ENCODE data around the gene NOVA2. TPM values are rescaled to one million over a fixed set of nuclear protein-coding genes. Genes with fewer than 3 reads are reported as not detected.

Gene NOVA2
- total and polyA plus RNA-seq, 9 of the 15 experiments (the other 6 are each of a cell fraction or from before 2014, with no cell fraction given), result not detected

DNA sequence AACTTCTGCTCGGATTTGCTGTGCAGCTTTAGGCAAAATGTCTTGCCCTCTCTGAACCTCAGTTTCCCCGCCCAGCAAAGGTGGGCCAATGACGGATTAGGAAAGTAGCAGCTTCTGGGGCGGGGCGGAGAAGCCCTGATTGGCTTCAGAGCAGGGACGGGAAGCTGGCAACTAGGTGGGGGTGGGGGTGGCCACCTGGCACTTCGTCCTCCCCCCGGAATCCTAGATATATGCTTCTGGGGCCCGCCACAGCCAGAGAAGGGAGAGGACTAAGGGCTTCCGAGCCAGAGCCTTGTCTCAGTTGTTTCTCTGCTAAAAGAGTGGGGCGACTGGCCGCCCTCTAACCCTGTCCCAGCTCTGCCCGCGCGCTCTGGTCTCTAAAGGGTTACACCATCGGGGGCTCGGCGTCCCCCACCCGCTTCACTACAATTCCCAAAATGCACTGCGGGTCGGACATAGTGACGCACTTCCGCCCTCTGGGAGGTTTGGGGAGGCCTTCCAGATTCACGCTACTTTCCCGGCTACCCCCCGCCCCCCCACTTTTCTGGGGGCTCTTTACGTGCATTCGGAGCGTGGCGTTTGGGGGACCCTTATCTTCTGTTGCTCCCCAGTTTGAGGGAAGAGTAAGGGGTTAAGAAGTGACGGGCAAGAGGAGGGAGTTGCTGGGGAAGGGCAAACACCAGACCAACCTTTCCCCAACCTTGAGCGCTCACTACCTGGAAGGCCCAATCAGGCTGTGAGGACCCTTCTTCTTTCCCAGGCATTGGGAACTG is 87.1 kb downstream of the NOVA2 start (continued):
- TF ChIP-seq, protein P1, sequence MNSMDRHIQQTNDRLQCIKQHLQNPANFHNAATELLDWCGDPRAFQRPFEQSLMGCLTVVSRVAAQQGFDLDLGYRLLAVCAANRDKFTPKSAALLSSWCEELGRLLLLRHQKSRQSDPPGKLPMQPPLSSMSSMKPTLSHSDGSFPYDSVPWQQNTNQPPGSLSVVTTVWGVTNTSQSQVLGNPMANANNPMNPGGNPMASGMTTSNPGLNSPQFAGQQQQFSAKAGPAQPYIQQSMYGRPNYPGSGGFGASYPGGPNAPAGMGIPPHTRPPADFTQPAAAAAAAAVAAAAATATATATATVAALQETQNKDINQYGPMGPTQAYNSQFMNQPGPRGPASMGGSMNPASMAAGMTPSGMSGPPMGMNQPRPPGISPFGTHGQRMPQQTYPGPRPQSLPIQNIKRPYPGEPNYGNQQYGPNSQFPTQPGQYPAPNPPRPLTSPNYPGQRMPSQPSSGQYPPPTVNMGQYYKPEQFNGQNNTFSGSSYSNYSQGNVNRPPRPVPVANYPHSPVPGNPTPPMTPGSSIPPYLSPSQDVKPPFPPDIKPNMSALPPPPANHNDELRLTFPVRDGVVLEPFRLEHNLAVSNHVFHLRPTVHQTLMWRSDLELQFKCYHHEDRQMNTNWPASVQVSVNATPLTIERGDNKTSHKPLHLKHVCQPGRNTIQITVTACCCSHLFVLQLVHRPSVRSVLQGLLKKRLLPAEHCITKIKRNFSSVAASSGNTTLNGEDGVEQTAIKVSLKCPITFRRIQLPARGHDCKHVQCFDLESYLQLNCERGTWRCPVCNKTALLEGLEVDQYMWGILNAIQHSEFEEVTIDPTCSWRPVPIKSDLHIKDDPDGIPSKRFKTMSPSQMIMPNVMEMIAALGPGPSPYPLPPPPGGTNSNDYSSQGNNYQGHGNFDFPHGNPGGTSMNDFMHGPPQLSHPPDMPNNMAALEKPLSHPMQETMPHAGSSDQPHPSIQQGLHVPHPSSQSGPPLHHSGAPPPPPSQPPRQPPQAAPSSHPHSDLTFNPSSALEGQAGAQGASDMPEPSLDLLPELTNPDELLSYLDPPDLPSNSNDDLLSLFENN (IDR thresholded peaks at IDR 0.05; ENCODE audit: low read depth in 2 of 2, low read length in 2 of 2), result no peak
- TF ChIP-seq TFAP4 (CRISPR knock-in tag; IDR thresholded peaks at IDR 0.05; ENCODE audit: borderline replicate concordance) (peak; percentile 58; the same call in 1 of the 2 replicates), BDP1 (IDR thresholded peaks at IDR 0.05; ENCODE audit: insufficient read depth, insufficient read length) (no peak), ESRRB (CRISPR knock-in tag; IDR thresholded peaks at IDR 0.05; ENCODE audit: borderline replicate concordance) (no peak), TSC22D4 (tag; IDR thresholded peaks at IDR 0.05) (no peak), E4F1 (CRISPR knock-in tag; IDR thresholded peaks at IDR 0.05; ENCODE audit: borderline replicate concordance) (no peak), E2F3 (CRISPR knock-in tag; IDR thresholded peaks at IDR 0.05) (no peak), ZNF766 (CRISPR knock-in tag; conservative IDR thresholded peaks at IDR 0.05) (no peak; the same call in 1 of the 2 replicates), HNRNPUL1 (IDR thresholded peaks at IDR 0.05; ENCODE audit: low read length) (no peak), CEBPG (CRISPR knock-in tag; IDR thresholded peaks at IDR 0.05) (no peak), CEBPG (tag; conservative IDR thresholded peaks at IDR 0.05 in 1 of 2, IDR thresholded peaks at IDR 0.05 in 1 of 2) (no peak), BMI1 (IDR thresholded peaks at IDR 0.05; ENCODE audit: low read length) (no peak), ZBED1 (IDR thresholded peaks at IDR 0.05) (0 out of 2 replicates have a peak, but pooled peaks have one; percentile 31), POLR3A (IDR thresholded peaks at IDR 0.05; ENCODE audit: borderline replicate concordance, extremely low read depth, insufficient read depth, insufficient read length) (no peak), SLC30A9 (CRISPR knock-in tag; IDR thresholded peaks at IDR 0.05) (no peak), ETV1 (tag; conservative IDR thresholded peaks at IDR 0.05; ENCODE audit: low read depth) (peak; percentile 53), ZNF175 (CRISPR knock-in tag; IDR thresholded peaks at IDR 0.05; ENCODE audit: low read depth) (no peak)
- TF ChIP-seq, protein P2, sequence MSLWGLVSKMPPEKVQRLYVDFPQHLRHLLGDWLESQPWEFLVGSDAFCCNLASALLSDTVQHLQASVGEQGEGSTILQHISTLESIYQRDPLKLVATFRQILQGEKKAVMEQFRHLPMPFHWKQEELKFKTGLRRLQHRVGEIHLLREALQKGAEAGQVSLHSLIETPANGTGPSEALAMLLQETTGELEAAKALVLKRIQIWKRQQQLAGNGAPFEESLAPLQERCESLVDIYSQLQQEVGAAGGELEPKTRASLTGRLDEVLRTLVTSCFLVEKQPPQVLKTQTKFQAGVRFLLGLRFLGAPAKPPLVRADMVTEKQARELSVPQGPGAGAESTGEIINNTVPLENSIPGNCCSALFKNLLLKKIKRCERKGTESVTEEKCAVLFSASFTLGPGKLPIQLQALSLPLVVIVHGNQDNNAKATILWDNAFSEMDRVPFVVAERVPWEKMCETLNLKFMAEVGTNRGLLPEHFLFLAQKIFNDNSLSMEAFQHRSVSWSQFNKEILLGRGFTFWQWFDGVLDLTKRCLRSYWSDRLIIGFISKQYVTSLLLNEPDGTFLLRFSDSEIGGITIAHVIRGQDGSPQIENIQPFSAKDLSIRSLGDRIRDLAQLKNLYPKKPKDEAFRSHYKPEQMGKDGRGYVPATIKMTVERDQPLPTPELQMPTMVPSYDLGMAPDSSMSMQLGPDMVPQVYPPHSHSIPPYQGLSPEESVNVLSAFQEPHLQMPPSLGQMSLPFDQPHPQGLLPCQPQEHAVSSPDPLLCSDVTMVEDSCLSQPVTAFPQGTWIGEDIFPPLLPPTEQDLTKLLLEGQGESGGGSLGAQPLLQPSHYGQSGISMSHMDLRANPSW (CRISPR knock-in tag; IDR thresholded peaks at IDR 0.05), result no peak
